Hepatocyte (in vitro differentiated cells): ENCODE data around the gene RGS14. TPM values are rescaled to one million over a fixed set of nuclear protein-coding genes. Genes with fewer than 3 reads are reported as not detected.

Source experiments
- DNase-seq: peaks from one replicate; pipeline ENCODE4 v3.0.0-alpha.2; 2016; ENCODE audit warnings: low spot score
- H2AFZ ChIP-seq: fragments of 200-600 bp; sonication (generic); 2 replicates; pipeline ENCODE4 v1.6.0; 2016; ENCODE audit warnings: antibody characterized with exemption, mild to moderate bottlenecking
- H3K27ac ChIP-seq: fragments of 200-600 bp; sonication (generic); 2 replicates; pipeline ENCODE4 v1.5.1; 2016; ENCODE audit warnings: mild to moderate bottlenecking
- H3K27me3 ChIP-seq: fragments of 200-600 bp; sonication (generic); 2 replicates; pipeline ENCODE4 v1.6.1; 2016
- H3K36me3 ChIP-seq: fragments of 200-600 bp; sonication (generic); replicated peaks from 2 replicates; pipeline ENCODE4 v1.5.1; 2016; ENCODE audit warnings: low read depth; ENCODE audit not compliant: insufficient read depth
- H3K4me1 ChIP-seq: fragments of 200-600 bp; sonication (generic); 2 replicates; pipeline ENCODE4 v1.5.1; 2016; ENCODE audit warnings: mild to moderate bottlenecking, moderate library complexity; ENCODE audit not compliant: insufficient read depth
- H3K4me2 ChIP-seq: fragments of 200-600 bp; sonication (generic); 2 replicates; pipeline ENCODE4 v1.6.0; 2016
- H3K4me3 ChIP-seq: fragments of 200-600 bp; sonication (generic); 2 replicates; pipeline ENCODE4 v1.5.1; 2016; ENCODE audit warnings: mild to moderate bottlenecking
- H3K79me2 ChIP-seq: fragments of 200-600 bp; sonication (generic); 2 replicates; pipeline ENCODE4 v1.6.0; 2017; ENCODE audit warnings: mild to moderate bottlenecking
- H3K9me2 ChIP-seq: fragments of 200-600 bp; sonication (generic); replicated peaks from 2 replicates; pipeline ENCODE4 v1.6.0; 2017; ENCODE audit warnings: mild to moderate bottlenecking; ENCODE audit not compliant: insufficient read depth
- H3K9me3 ChIP-seq: fragments of 200-600 bp; sonication (generic); 2 replicates; pipeline ENCODE4 v1.5.1; 2016; ENCODE audit warnings: low read depth, mild to moderate bottlenecking
- H4K20me1 ChIP-seq: fragments of 200-600 bp; sonication (generic); 2 replicates; pipeline ENCODE4 v1.6.0; 2016; ENCODE audit warnings: mild to moderate bottlenecking; ENCODE audit not compliant: insufficient read depth, poor library complexity, severe bottlenecking
- EZH2 ChIP-seq: fragments of 200-600 bp; sonication (generic); IDR thresholded peaks from 2 replicates; pipeline ENCODE4 v1.6.1; 2016; ENCODE audit warnings: antibody characterized with exemption, mild to moderate bottlenecking, borderline replicate concordance
- EZH2phosphoT487 ChIP-seq: fragments of 200-600 bp; sonication (generic); IDR thresholded peaks from one replicate; pipeline ENCODE4 v1.6.1; 2018; ENCODE audit warnings: antibody characterized with exemption, mild to moderate bottlenecking, low read depth, moderate library complexity; ENCODE audit not compliant: unreplicated experiment, severe bottlenecking
- WGBS: methylation state at CpG from one replicate; pipeline ENCODE4 v1.1.6; 2016; ENCODE audit warnings: low lambda C conversion rate; ENCODE audit errors: missing lambda C conversion rate; 5-methylcytosine and 5-hydroxymethylcytosine counted together
- polyA plus RNA-seq: library from polyadenylated mRNA; unstranded; fragments of >200 nt; fragmentation: Nextera tagmentation; extraction: Ambion mirVana; gene quantifications from 2 replicates; pipeline ENCODE4 v1.2.1, GENCODE V29; 2016
- total RNA-seq: library from RNA; depleted of rRNA; stranded (reverse); fragments of >200 nt; gene quantifications from 2 replicates; pipeline ENCODE4 v1.2.3, GENCODE V29; 2014
- TF ChIP-seq, protein P1 (sequence below): fragments of 200-600 bp; sonication (generic); IDR thresholded peaks from 2 replicates; pipeline ENCODE4 v1.5.1; 2016; ENCODE audit warnings: antibody characterized with exemption, mild to moderate bottlenecking; ENCODE audit not compliant: poor library complexity

RGS14 gene
- total and polyA plus RNA-seq, 2 experiments from 2014 or later = 36.5 to 37.0 TPM

DNA sequence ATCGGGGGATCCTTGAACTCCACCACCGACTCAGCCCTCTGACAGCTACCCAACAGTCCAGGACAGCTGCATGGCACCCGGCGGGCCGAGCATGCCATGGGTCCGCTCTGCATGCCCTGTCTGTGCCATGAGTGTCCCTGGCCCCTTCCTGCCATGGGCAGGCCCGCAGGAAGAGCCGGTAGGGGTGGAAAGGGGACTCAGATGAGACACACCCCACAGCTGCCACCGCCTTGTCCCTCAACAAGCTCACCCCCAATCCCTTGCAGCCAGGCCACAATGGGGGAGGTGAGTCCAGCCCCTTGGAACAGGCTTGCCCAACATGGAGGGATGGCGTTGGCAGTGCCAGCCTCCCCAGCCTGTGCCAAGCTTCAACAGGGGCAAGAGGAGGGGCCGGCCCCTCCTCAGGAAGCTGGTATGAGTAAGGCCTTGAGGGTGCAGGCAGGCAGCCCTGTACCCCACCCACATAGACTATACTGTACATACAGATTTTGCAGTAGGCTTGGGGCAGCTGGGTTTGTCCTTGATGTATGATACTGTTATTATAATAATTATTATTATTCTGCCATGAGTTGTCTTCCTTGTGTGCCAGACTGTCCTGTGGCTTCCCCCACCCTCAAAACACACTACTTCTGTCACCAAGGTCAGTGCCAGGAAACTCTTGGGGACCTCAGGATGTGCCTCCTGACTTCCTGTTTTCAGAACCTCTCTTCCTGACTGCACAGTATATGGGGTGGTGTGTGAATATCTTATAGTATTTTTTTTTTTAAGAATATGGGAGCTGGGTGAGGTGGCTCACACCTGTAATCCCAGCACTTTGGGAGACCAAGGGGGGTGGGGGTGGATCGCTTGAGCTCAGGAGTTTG lies 14.5 kb downstream of the RGS14 start:
- no peak for DNase-seq
- H3K79me2 ChIP-seq = peaks cover 5% of the 10 kb centered on the region
- H3K27me3 ChIP-seq = no peaks in the 10 kb centered on the region
- H3K27ac ChIP-seq = no peak overlapping the region
- no peak overlapping the region for H2AFZ ChIP-seq
- 95% methylated on average over 12 of the region's 12 CpGs for WGBS
- no peak overlapping the region for H3K4me3 ChIP-seq
- no peaks in the 10 kb centered on the region for H4K20me1 ChIP-seq
- TF ChIP-seq, protein P1, sequence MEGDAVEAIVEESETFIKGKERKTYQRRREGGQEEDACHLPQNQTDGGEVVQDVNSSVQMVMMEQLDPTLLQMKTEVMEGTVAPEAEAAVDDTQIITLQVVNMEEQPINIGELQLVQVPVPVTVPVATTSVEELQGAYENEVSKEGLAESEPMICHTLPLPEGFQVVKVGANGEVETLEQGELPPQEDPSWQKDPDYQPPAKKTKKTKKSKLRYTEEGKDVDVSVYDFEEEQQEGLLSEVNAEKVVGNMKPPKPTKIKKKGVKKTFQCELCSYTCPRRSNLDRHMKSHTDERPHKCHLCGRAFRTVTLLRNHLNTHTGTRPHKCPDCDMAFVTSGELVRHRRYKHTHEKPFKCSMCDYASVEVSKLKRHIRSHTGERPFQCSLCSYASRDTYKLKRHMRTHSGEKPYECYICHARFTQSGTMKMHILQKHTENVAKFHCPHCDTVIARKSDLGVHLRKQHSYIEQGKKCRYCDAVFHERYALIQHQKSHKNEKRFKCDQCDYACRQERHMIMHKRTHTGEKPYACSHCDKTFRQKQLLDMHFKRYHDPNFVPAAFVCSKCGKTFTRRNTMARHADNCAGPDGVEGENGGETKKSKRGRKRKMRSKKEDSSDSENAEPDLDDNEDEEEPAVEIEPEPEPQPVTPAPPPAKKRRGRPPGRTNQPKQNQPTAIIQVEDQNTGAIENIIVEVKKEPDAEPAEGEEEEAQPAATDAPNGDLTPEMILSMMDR = no peak
- TF ChIP-seq EZH2 (no peak), EZH2phosphoT487 (no peak)
- H3K4me1 ChIP-seq = peaks cover 6% of the 10 kb centered on the region
- H3K9me3 ChIP-seq = no peaks in the 10 kb centered on the region
- no peaks in the 10 kb centered on the region for H3K9me2 ChIP-seq
- H3K4me2 ChIP-seq = peak overlapping the region; percentile 89
- no peaks in the 10 kb centered on the region for H3K36me3 ChIP-seq

DNA sequence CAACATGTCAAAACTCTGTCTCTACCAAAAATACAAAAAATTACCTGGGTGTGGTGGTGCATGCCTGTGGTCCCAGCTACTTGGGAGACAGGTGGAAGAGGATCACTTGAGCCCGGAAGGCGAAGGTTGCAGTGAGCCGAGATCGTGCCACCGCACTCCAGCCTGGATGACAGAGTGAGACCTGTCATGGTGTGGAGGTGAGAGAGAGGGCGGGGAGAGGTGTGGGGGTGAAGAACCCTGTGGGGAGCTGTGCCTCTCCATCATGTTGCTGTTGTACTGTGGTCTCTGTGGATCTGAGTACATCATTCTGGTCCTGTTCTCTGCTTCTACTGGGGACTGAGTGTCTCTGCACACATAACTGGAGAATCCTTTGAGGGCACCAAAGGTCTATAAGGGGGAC lies 15.2 kb downstream of the RGS14 start:
- H2AFZ ChIP-seq = no peak overlapping the region
- TF ChIP-seq, protein P1 = no peak
- TF ChIP-seq EZH2 (no peak), EZH2phosphoT487 (no peak)
- peak overlapping the region; percentile 89 for H3K4me2 ChIP-seq
- H3K79me2 ChIP-seq = peaks cover 5% of the 10 kb centered on the region
- no peaks in the 10 kb centered on the region for H3K9me2 ChIP-seq
- H3K36me3 ChIP-seq = no peaks in the 10 kb centered on the region
- 93% methylated on average over 6 of the region's 6 CpGs for WGBS
- H3K27me3 ChIP-seq = no peaks in the 10 kb centered on the region
- H4K20me1 ChIP-seq = no peaks in the 10 kb centered on the region
- no peak overlapping the region for H3K4me3 ChIP-seq
- H3K9me3 ChIP-seq = no peaks in the 10 kb centered on the region
- H3K4me1 ChIP-seq = peaks cover under 1% of the 10 kb centered on the region
- H3K27ac ChIP-seq = no peak overlapping the region
- DNase-seq = no peak

DNA sequence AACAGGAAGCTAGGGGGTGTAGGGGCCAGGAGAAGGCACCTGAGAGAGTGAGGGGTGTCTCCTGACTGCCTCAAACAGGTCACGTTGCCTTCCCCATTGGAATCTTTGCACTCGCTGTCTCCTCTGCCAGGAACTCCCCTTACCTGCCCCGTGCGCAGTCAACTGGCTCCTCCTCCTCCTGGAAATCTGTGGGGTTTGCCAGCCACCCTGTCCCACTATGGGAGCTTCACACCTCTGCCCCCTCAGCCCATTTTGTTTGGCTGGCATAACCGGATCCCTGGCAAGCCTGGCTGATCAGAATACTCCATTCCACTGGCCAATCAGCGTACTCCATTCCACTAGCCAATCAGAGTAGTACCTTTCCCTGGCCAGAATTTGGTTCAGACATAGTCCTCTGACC lies 16.1 kb downstream of the RGS14 start:
- H3K4me2 ChIP-seq = no peak overlapping the region
- WGBS = 60% methylated on average over 6 of the region's 6 CpGs
- H3K36me3 ChIP-seq = no peaks in the 10 kb centered on the region
- no peak overlapping the region for H3K4me3 ChIP-seq
- peaks cover 5% of the 10 kb centered on the region for H3K79me2 ChIP-seq
- H4K20me1 ChIP-seq = no peaks in the 10 kb centered on the region
- TF ChIP-seq EZH2phosphoT487 (no peak), EZH2 (no peak)
- TF ChIP-seq, protein P1 = no peak
- H3K9me3 ChIP-seq = no peaks in the 10 kb centered on the region
- no peak for DNase-seq
- no peaks in the 10 kb centered on the region for H3K9me2 ChIP-seq
- no peaks in the 10 kb centered on the region for H3K27me3 ChIP-seq
- H3K4me1 ChIP-seq = peaks cover 9% of the 10 kb centered on the region
- H2AFZ ChIP-seq = no peak overlapping the region
- no peak overlapping the region for H3K27ac ChIP-seq
